ENCODE results near the gene STK35.

STK35 gene

DNA sequence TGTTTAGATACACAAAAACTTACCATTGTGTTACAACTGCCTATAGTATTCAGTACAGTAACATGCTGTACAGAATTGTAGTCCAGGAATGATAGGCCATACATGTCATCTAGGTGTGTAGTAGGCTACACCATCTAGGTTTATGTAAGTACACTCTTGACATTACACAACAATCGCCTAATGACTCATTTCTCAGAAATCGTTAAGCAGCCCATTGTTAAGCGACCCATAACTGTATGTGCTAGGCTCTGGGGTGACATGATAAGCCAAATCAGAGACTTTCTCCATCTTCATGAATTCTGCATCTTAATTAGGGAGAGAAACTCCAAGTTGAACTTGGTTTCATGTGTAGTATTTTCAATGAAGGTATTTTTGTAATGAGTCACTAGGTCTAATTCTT, 17.2 kb downstream of the STK35 start:
- Histone ChIP-seq H3K36me3 (ENCODE audit: insufficient read depth, low read length) (peaks cover 69% of the 10 kb centered on the region), H4K20me1 (ENCODE audit: insufficient read depth, low read length) (no peaks in the 10 kb centered on the region; the same call in 1 of the 2 replicates), H3F3A (ENCODE audit: insufficient read depth, low read length) (no peaks in the 10 kb centered on the region), H3K4me3 (ENCODE audit: low read depth, low read length, poor library complexity, severe bottlenecking) (no peak overlapping the region), H3K79me2 (ENCODE audit: insufficient read depth, low read length) (peaks cover 11% of the 10 kb centered on the region; the same call in 1 of the 2 replicates), H2AFZ (ENCODE audit: low read length) (no peak overlapping the region), H3K27ac (ENCODE audit: low read depth, low read length, poor library complexity, severe bottlenecking) (no peak overlapping the region), H3K4me1 (ENCODE audit: insufficient read depth, low read length, severe bottlenecking) (peaks cover 2% of the 10 kb centered on the region), H3K9me2 (ENCODE audit: low read depth, low read length) (no peaks in the 10 kb centered on the region), H3K9ac (ENCODE audit: low read length) (no peak overlapping the region), H3K9me3 (ENCODE audit: low read length) (no peaks in the 10 kb centered on the region), H3K27me3 (ENCODE audit: insufficient read depth, low read length) (no peaks in the 10 kb centered on the region), H3K4me2 (ENCODE audit: low read length) (no peak overlapping the region)
- TF ChIP-seq EZH2 (IDR thresholded peaks at IDR 0.05; ENCODE audit: borderline replicate concordance, low read length): no peak
- TF ChIP-seq, protein P1, sequence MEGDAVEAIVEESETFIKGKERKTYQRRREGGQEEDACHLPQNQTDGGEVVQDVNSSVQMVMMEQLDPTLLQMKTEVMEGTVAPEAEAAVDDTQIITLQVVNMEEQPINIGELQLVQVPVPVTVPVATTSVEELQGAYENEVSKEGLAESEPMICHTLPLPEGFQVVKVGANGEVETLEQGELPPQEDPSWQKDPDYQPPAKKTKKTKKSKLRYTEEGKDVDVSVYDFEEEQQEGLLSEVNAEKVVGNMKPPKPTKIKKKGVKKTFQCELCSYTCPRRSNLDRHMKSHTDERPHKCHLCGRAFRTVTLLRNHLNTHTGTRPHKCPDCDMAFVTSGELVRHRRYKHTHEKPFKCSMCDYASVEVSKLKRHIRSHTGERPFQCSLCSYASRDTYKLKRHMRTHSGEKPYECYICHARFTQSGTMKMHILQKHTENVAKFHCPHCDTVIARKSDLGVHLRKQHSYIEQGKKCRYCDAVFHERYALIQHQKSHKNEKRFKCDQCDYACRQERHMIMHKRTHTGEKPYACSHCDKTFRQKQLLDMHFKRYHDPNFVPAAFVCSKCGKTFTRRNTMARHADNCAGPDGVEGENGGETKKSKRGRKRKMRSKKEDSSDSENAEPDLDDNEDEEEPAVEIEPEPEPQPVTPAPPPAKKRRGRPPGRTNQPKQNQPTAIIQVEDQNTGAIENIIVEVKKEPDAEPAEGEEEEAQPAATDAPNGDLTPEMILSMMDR (IDR thresholded peaks at IDR 0.05; ENCODE audit: low read length): no peak

DNA sequence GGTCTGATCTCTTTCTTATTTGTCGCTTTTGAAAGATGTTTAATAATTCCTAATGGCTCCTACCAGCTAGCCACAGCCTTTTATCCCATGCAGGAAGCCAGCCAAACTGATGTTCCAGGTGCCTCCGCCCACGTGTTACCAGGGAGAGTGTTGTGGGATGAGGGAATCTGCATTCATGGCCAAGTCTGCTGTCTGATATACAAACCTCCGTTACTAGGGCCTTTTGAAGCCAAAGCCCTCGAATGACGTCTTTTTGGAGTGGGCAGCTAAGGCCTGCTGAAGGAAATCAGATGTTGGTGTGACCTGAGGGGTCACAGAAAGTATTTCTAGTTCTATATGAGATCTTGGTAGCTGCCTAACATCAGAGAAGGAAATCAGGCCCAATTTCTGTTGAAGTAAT, 21.3 kb downstream of the STK35 start:
- no peaks in the 10 kb centered on the region for H3K27me3 ChIP-seq (ENCODE audit: insufficient read depth, low read length)
- H3K9me2 ChIP-seq (ENCODE audit: low read depth, low read length): no peaks in the 10 kb centered on the region
- no peaks in the 10 kb centered on the region for H4K20me1 ChIP-seq (ENCODE audit: insufficient read depth, low read length)
- H3K27ac ChIP-seq (ENCODE audit: low read depth, low read length, poor library complexity, severe bottlenecking): no peak overlapping the region
- H3F3A ChIP-seq (ENCODE audit: insufficient read depth, low read length): no peaks in the 10 kb centered on the region
- no peak overlapping the region for H2AFZ ChIP-seq (ENCODE audit: low read length)
- H3K4me1 ChIP-seq (ENCODE audit: insufficient read depth, low read length, severe bottlenecking): peaks cover 16% of the 10 kb centered on the region
- H3K9me3 ChIP-seq (ENCODE audit: low read length): no peaks in the 10 kb centered on the region
- H3K79me2 ChIP-seq (ENCODE audit: insufficient read depth, low read length): 0 out of 2 replicates have a peak, but pooled peaks cover 3% of the 10 kb centered on the region
- H3K9ac ChIP-seq (ENCODE audit: low read length): no peak overlapping the region
- no peak overlapping the region for H3K4me3 ChIP-seq (ENCODE audit: low read depth, low read length, poor library complexity, severe bottlenecking)
- TF ChIP-seq EZH2 (IDR thresholded peaks at IDR 0.05; ENCODE audit: borderline replicate concordance, low read length): no peak
- TF ChIP-seq, protein P1 (IDR thresholded peaks at IDR 0.05; ENCODE audit: low read length): no peak
- H3K4me2 ChIP-seq (ENCODE audit: low read length): no peak overlapping the region
- H3K36me3 ChIP-seq (ENCODE audit: insufficient read depth, low read length): peaks cover 38% of the 10 kb centered on the region

DNA sequence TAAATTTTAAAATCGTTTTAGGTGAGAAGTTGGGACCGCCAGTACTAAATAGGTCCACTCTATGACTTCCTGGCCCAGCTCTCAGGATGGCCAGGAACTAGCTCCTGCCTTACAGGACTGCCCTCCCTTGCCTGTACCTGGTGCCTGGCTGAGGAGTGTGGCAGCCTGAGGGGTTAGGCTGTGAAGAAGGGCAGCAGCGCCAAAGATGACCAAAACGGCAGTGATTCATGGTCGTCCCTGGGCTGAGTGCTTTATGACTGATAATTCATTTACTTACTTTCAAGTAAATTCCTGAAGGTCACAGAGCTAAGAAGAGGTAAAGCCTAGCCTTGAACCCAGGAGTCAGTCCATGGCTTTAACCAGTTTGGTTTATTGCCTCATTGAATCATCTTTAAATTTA, 22.1 kb downstream of the STK35 start:
- TF ChIP-seq, protein P1 (IDR thresholded peaks at IDR 0.05; ENCODE audit: low read length): no peak
- no peak for TF ChIP-seq EZH2 (IDR thresholded peaks at IDR 0.05; ENCODE audit: borderline replicate concordance, low read length)
- Histone ChIP-seq H3K36me3 (ENCODE audit: insufficient read depth, low read length) (peaks cover 32% of the 10 kb centered on the region), H3K9me3 (ENCODE audit: low read length) (no peaks in the 10 kb centered on the region), H3K27me3 (ENCODE audit: insufficient read depth, low read length) (no peaks in the 10 kb centered on the region), H3F3A (ENCODE audit: insufficient read depth, low read length) (no peaks in the 10 kb centered on the region), H2AFZ (ENCODE audit: low read length) (no peak overlapping the region), H3K4me2 (ENCODE audit: low read length) (no peak overlapping the region), H3K9me2 (ENCODE audit: low read depth, low read length) (no peaks in the 10 kb centered on the region), H3K4me1 (ENCODE audit: insufficient read depth, low read length, severe bottlenecking) (peaks cover 16% of the 10 kb centered on the region), H3K4me3 (ENCODE audit: low read depth, low read length, poor library complexity, severe bottlenecking) (no peak overlapping the region), H3K27ac (ENCODE audit: low read depth, low read length, poor library complexity, severe bottlenecking) (peak overlapping the region; percentile 73), H3K79me2 (ENCODE audit: insufficient read depth, low read length) (0 out of 2 replicates have a peak, but pooled peaks cover 3% of the 10 kb centered on the region), H3K9ac (ENCODE audit: low read length) (no peak overlapping the region), H4K20me1 (ENCODE audit: insufficient read depth, low read length) (no peaks in the 10 kb centered on the region)

All from OCI-LY1 (cell line).